Lower lobe of right lung (tissue), 2 donors: ENCODE measurements around the gene TRPV6. TPM values are rescaled to one million over a fixed set of nuclear protein-coding genes. Genes with fewer than 3 reads are reported as not detected.

ENCODE experiments used
- ATAC-seq, 2 donors: fragments of 200-7000 bp; cut with Tn5 transposase; one replicate each; pipeline ENCODE4 v1.9.1; 2020 to 2022; ENCODE audit warnings: mild to moderate bottlenecking in 2 of 2, moderate library complexity in 2 of 2
- DNase-seq: peaks from one replicate; pipeline ENCODE4 v3.0.0-alpha.2; 2020
- H3K27ac ChIP-seq: fragments of 200-600 bp; one replicate; pipeline ENCODE4 v1.8.0; 2022
- H3K27me3 ChIP-seq: fragments of 200-600 bp; one replicate; pipeline ENCODE4 v1.8.0; 2022; ENCODE audit warnings: low read depth
- H3K36me3 ChIP-seq: fragments of 200-600 bp; one replicate; pipeline ENCODE4 v1.8.0; 2022; ENCODE audit warnings: mild to moderate bottlenecking
- H3K4me1 ChIP-seq: fragments of 200-600 bp; one replicate; pipeline ENCODE4 v1.8.0; 2022
- H3K4me3 ChIP-seq: fragments of 200-600 bp; one replicate; pipeline ENCODE4 v1.8.0; 2022; ENCODE audit warnings: mild to moderate bottlenecking
- H3K9me3 ChIP-seq: fragments of 200-600 bp; one replicate; pipeline ENCODE4 v1.8.0; 2022
- CTCF ChIP-seq: fragments of 200-600 bp; IDR thresholded peaks from one replicate; pipeline ENCODE4 v1.8.0; 2022; ENCODE audit warnings: antibody characterized with exemption, mild to moderate bottlenecking
- intact Hi-C: fragments of 100-400 bp; cut with DNase I; formaldehyde crosslinking; loops from one replicate; pipeline ENCODE4 v1.11.0; 2022
- total RNA-seq: library from RNA; stranded (reverse); fragmentation: NEBNext Ultra II Directional; extraction: Animal tissue kit (Norgen Biotek cat#: 25700); gene quantifications from one replicate; pipeline ENCODE4 v1.2.1, GENCODE V29; 2021
- donor health status: DM: no; HTN: yes; CAD: no; lungs with severe emphysema.

TRPV6 gene
- total RNA-seq, 1 donor from 2014 or later = 0.21 TPM

GRCh38 chr7:142859411-142859810 is 26.1 kb downstream of the TRPV6 start:
- Histone ChIP-seq H3K27ac (no peak overlapping the region), H3K27me3 (peaks cover 3% of the 10 kb centered on the region), H3K9me3 (no peaks in the 10 kb centered on the region), H3K4me3 (no peak overlapping the region), H3K36me3 (peaks cover 5% of the 10 kb centered on the region), H3K4me1 (peaks cover 15% of the 10 kb centered on the region)
- ATAC-seq (no peak), DNase-seq (no peak)
- TF ChIP-seq CTCF = no peak
- intact Hi-C loops = no loop called here

GRCh38 chr7:142857625-142858024 is 27.9 kb downstream of the TRPV6 start:
- Histone ChIP-seq H3K27ac (no peak overlapping the region), H3K36me3 (no peaks in the 10 kb centered on the region), H3K4me1 (peaks cover 22% of the 10 kb centered on the region), H3K27me3 (peaks cover 3% of the 10 kb centered on the region), H3K4me3 (no peak overlapping the region), H3K9me3 (no peaks in the 10 kb centered on the region)
- TF ChIP-seq CTCF = no peak
- ATAC-seq (no peak), DNase-seq (no peak)
- intact Hi-C loops = no loop called here

GRCh38 chr7:142856565-142857245 is 28.8 kb downstream of the TRPV6 start:
- intact Hi-C loops = no loop called here
- H3K27ac ChIP-seq = no peak overlapping the region

GRCh38 chr7:142855756-142856564 is 29.6 kb downstream of the TRPV6 start:
- intact Hi-C loops = no loop called here
- Histone ChIP-seq H3K27me3 (peaks cover 3% of the 10 kb centered on the region), H3K4me1 (peaks cover 22% of the 10 kb centered on the region), H3K4me3 (peak overlapping the region; percentile 59), H3K9me3 (no peaks in the 10 kb centered on the region), H3K36me3 (no peaks in the 10 kb centered on the region), H3K27ac (no peak overlapping the region)
- ATAC-seq = peak; percentile 28 to 53
- no peak for TF ChIP-seq CTCF
- DNase-seq = peak; percentile 69

More at GRCh38 chr7:142856565-142857245, 28.8 kb downstream of the TRPV6 start:
- no peak for TF ChIP-seq CTCF
- H3K9me3 ChIP-seq = no peaks in the 10 kb centered on the region
- ATAC-seq (no peak), DNase-seq (no peak)
- H3K4me1 ChIP-seq = peaks cover 22% of the 10 kb centered on the region
- H3K27me3 ChIP-seq = peaks cover 3% of the 10 kb centered on the region
- H3K4me3 ChIP-seq = no peak overlapping the region
- no peaks in the 10 kb centered on the region for H3K36me3 ChIP-seq

GRCh38 chr7:142855114-142855743 is 30.3 kb downstream of the TRPV6 start:
- intact Hi-C loops = no loop called here
- H3K4me3 ChIP-seq = peak overlapping the region; percentile 59
- DNase-seq (no peak), ATAC-seq (peak; percentile 8 to 11)
- H3K9me3 ChIP-seq = no peaks in the 10 kb centered on the region
- H3K27me3 ChIP-seq = peaks cover 3% of the 10 kb centered on the region
- no peak for TF ChIP-seq CTCF
- H3K4me1 ChIP-seq = peaks cover 22% of the 10 kb centered on the region
- H3K36me3 ChIP-seq = no peaks in the 10 kb centered on the region
- H3K27ac ChIP-seq = peak overlapping the region; percentile 74
